ENCODE measurements around the gene RGS19.

The RGS19 gene

GRCh38 chr20:64107736-64108457 is 28.6 kb upstream of the RGS19 start:
- DNase-seq, result no peak

GRCh38 chr20:64106981-64107735 is 27.8 kb upstream of the RGS19 start, which contains the start of gene NPBWR2:
Gene NPBWR2, minus strand, starts transcription at chr20:64107565. Its CDS starts 734 bp downstream, at chr20:64106831.
- no peak for DNase-seq

- no peak for DNase-seq
Measured at GRCh38 chr20:64106435-64106961, 27.2 kb upstream of the RGS19 start.

- no peak for DNase-seq
Measured at GRCh38 chr20:64105846-64106434, 26.6 kb upstream of the RGS19 start.

- DNase-seq, result no peak
Measured at GRCh38 chr20:64104667-64105451, 25.5 kb upstream of the RGS19 start.

- no peak for DNase-seq
Measured at GRCh38 chr20:64103871-64104666, 24.8 kb upstream of the RGS19 start.

GRCh38 chr20:64102647-64103354 is 23.5 kb upstream of the RGS19 start:
- peak; percentile 32 for DNase-seq

- DNase-seq, result no peak
Measured at GRCh38 chr20:64101731-64102621, 22.7 kb upstream of the RGS19 start.

GRCh38 chr20:64100946-64101688 is 21.8 kb upstream of the RGS19 start:
- no peak for DNase-seq

GRCh38 chr20:64100566-64100888 is 21.2 kb upstream of the RGS19 start:
- DNase-seq, result no peak

GRCh38 chr20:64099880-64100565 is 20.7 kb upstream of the RGS19 start:
- DNase-seq, result peak; percentile 54

GRCh38 chr20:64099086-64099786 is 19.9 kb upstream of the RGS19 start:
- DNase-seq, result no peak

GRCh38 chr20:64098471-64099013 is 19.2 kb upstream of the RGS19 start:
- no peak for DNase-seq

GRCh38 chr20:64096535-64096934 is 17.2 kb upstream of the RGS19 start:
- DNase-seq, result no peak

GRCh38 chr20:64095927-64096326 is 16.6 kb upstream of the RGS19 start:
- DNase-seq, result no peak

GRCh38 chr20:64095455-64095854 is 16.1 kb upstream of the RGS19 start:
- no peak for DNase-seq

- DNase-seq, result no peak
Measured at GRCh38 chr20:64093013-64093503, 13.7 kb upstream of the RGS19 start.

Data from DMS153 (cell line).